Mesothelial cell of epicardium (in vitro differentiated cells): Measurements from ENCODE around the gene DGKA. TPM values are rescaled to one million over a fixed set of nuclear protein-coding genes. Genes with fewer than 3 reads are reported as not detected.

Experiments
- DNase-seq, 2 experiments: peaks; one replicate each; pipeline ENCODE4 v3.0.0; 2021; ENCODE audit warnings: low spot score in 2 of 2; ENCODE audit not compliant: unreplicated experiment in 2 of 2
- H3K27ac Mint-ChIP-seq: 2 replicates; pipeline ENCODE4 v1.8.0; 2021; ENCODE audit warnings: mixed read lengths
- H3K27me3 Mint-ChIP-seq: 2 replicates; pipeline ENCODE4 v1.8.0; 2021; ENCODE audit warnings: low read depth, mixed read lengths
- H3K36me3 Mint-ChIP-seq: 2 replicates; pipeline ENCODE4 v1.8.0; 2021; ENCODE audit warnings: mixed read lengths
- H3K4me1 Mint-ChIP-seq: 2 replicates; pipeline ENCODE4 v1.8.0; 2021; ENCODE audit warnings: mixed read lengths
- H3K4me3 Mint-ChIP-seq: 2 replicates; pipeline ENCODE4 v1.8.0; 2021; ENCODE audit warnings: mild to moderate bottlenecking, moderate library complexity, mixed read lengths
- H3K9me3 Mint-ChIP-seq: 2 replicates; pipeline ENCODE4 v1.8.0; 2021; ENCODE audit warnings: mixed read lengths
- total RNA-seq: library from RNA; stranded (reverse); gene quantifications from 3 replicates; pipeline ENCODE4 v1.2.1, GENCODE V29; 2021
- TF ChIP-seq, protein P1 (sequence below): fragments of 200-600 bp; sonication (generic); IDR thresholded peaks from one replicate; pipeline ENCODE4 v1.5.0; 2021; ENCODE audit warnings: antibody characterized with exemption; ENCODE audit not compliant: unreplicated experiment

The DGKA gene
- total RNA-seq, 1 donor from 2014 or later, result 33.5 TPM

DNA sequence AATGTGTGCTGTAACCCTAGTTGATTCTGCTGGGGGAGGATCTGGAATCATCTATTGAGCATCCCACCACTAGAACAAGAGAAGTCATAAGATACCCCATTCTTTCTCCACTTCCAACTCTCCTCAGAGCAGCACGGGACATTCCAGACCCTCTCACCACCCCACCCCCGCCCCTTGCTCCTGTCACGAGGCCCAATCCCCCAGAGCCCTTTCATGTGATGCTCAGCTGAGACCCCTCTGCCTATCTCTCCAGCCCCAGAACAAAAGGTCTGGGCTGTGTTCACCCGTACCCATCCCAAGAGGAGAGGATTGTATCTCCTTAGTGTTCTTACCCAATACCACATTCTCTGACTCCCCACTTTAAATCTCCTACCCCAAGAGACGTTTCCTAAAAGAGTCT is 34.3 kb downstream of the DGKA start:
- H3K4me3 Mint-ChIP-seq, result peak overlapping the region; percentile 98
- DNase-seq, result no peak
- peaks cover under 1% of the 10 kb centered on the region for H3K36me3 Mint-ChIP-seq
- H3K27me3 Mint-ChIP-seq, result no peaks in the 10 kb centered on the region
- peak overlapping the region; percentile 88 for H3K27ac Mint-ChIP-seq
- H3K4me1 Mint-ChIP-seq, result peaks cover 29% of the 10 kb centered on the region
- TF ChIP-seq, protein P1, sequence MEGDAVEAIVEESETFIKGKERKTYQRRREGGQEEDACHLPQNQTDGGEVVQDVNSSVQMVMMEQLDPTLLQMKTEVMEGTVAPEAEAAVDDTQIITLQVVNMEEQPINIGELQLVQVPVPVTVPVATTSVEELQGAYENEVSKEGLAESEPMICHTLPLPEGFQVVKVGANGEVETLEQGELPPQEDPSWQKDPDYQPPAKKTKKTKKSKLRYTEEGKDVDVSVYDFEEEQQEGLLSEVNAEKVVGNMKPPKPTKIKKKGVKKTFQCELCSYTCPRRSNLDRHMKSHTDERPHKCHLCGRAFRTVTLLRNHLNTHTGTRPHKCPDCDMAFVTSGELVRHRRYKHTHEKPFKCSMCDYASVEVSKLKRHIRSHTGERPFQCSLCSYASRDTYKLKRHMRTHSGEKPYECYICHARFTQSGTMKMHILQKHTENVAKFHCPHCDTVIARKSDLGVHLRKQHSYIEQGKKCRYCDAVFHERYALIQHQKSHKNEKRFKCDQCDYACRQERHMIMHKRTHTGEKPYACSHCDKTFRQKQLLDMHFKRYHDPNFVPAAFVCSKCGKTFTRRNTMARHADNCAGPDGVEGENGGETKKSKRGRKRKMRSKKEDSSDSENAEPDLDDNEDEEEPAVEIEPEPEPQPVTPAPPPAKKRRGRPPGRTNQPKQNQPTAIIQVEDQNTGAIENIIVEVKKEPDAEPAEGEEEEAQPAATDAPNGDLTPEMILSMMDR, result no peak
- H3K9me3 Mint-ChIP-seq, result no peaks in the 10 kb centered on the region

DNA sequence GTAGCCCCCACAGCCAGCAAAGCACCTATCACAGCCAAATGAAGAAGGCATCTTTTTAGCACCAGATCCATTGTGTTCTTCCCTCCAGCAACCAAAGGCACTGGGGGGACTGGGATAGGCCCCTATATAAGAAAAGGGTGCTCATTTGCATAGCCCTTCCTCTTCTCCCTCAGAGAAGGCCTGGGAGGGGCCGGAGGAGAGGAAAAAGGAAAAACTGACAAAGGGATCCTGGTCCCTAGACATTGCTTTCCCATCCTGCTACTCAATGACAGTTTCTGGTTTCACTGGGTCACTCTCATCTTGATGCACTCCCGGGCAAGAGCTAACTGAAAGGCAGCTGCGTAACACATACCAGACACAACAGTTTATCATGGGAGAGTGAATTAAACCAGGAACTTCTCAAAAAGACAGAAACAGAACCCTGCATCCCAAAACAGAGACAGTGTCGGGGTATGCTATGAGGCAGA is 35.0 kb downstream of the DGKA start, which contains the start of gene PMEL:
PMEL (minus strand) TSS at position 102 of the 467 bp plus-strand sequence; CDS start at position 71, 31 bp downstream.
- Mint-ChIP-seq H3K27ac (peak within 1 kb of the TSS; percentile 88), H3K36me3 (peaks cover 3% of the 10 kb centered on the region), H3K4me1 (peaks cover 29% of the 10 kb centered on the region), H3K9me3 (no peaks in the 10 kb centered on the region), H3K27me3 (no peaks in the 10 kb centered on the region), H3K4me3 (peak within 1 kb of the TSS; percentile 98)
- TF ChIP-seq, protein P1, result no peak
- no peak for DNase-seq

DNA sequence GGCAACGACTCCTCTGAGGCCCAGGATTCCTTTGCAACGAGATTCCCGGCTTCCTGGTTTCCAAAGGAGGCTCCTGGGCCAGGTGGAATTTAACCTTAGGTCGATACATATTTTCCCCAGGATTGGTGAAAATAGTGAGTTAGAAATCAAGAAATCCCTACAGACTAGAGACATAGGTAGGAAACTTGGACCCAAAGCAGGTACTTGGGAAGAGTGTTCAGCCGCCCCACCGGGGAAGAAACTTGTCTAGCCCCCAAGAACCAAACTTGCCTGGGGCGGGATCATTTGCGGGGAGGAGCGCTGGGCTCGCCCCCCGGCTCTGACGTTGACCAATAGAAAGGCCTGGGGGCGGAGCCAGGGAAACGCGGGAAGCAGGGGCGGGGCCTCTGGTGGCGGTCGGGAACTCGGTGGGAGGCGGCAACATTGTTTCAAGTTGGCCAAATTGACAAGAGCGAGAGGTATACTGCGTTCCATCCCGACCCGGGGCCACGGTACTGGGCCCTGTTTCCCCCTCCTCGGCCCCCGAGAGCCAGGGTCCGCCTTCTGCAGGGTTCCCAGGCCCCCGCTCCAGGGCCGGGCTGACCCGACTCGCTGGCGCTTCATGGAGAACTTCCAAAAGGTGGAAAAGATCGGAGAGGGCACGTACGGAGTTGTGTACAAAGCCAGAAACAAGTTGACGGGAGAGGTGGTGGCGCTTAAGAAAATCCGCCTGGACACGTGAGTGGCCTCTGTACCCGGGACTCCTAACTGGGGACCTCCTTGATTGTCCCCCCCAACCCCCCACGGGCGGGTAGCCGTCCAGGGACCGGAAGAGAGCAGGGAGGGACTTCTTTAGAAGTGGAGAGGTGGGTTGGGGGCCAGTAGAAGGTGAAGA is 35.7 kb downstream of the DGKA start, which contains the start of gene CDK2:
CDK2 (plus strand) TSS at position 423 of the 874 bp plus-strand sequence; CDS start at position 602, 179 bp downstream.
- Mint-ChIP-seq H3K4me1 (peaks cover 29% of the 10 kb centered on the region), H3K27me3 (no peaks in the 10 kb centered on the region)

DNA sequence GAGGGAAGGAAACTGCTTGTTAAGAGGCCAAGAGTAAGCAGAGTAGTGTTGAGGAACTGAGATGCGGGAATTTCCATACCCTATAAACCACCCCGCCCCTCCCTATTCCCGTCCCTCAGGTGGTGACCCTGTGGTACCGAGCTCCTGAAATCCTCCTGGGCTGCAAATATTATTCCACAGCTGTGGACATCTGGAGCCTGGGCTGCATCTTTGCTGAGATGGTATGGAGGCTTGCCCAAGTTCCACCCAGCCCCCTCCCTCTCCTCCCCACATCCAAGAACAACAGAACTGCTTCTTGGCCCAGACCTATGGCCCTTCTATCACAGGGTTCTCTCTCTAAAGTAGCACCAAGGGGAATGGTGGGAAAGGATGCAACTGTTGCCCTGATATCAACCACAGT is 38.4 kb downstream of the DGKA start:
- Mint-ChIP-seq H3K9me3 (no peaks in the 10 kb centered on the region), H3K4me3 (no peak overlapping the region), H3K27me3 (no peaks in the 10 kb centered on the region), H3K4me1 (peaks cover 29% of the 10 kb centered on the region), H3K27ac (no peak overlapping the region), H3K36me3 (peaks cover 3% of the 10 kb centered on the region)
- DNase-seq, result no peak
- TF ChIP-seq, protein P1, result no peak

More for the DNA sequence above, 35.7 kb downstream of the DGKA start, which contains the start of gene CDK2:
- TF ChIP-seq, protein P1, result no peak
- Mint-ChIP-seq H3K9me3 (no peaks in the 10 kb centered on the region), H3K36me3 (peaks cover 3% of the 10 kb centered on the region), H3K4me3 (peak within 1 kb of the TSS; percentile 98), H3K27ac (peak within 1 kb of the TSS; percentile 88)
- peak; percentile 90 to 96 for DNase-seq

DNA sequence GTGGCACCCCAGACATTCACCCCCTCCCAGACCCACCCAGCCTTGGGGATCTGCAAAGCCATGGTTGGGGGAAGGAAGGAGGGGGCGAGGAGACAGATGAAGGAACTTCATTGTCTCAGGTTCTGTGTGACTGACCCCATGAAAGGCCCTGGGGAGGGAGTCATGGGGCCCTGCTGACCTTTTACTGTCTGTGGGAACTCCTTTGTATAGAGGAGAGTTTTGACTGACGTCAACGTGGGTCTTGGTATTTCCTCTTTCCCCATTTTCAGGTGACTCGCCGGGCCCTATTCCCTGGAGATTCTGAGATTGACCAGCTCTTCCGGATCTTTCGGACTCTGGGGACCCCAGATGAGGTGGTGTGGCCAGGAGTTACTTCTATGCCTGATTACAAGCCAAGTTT is 39.8 kb downstream of the DGKA start:
- no peaks in the 10 kb centered on the region for H3K9me3 Mint-ChIP-seq
- peaks cover 3% of the 10 kb centered on the region for H3K36me3 Mint-ChIP-seq
- TF ChIP-seq, protein P1, result no peak
- H3K4me3 Mint-ChIP-seq, result no peak overlapping the region
- H3K4me1 Mint-ChIP-seq, result peaks cover 23% of the 10 kb centered on the region
- peak overlapping the region; percentile 51 for H3K27ac Mint-ChIP-seq
- no peak for DNase-seq
- no peaks in the 10 kb centered on the region for H3K27me3 Mint-ChIP-seq
